ENCODE measurements around the gene LRRFIP1.
A peak's percentile ranks its signal among the peaks of the same experiment; 100 is the strongest.
"Not testable (repeated sequence)": the region's sequence is repeated elsewhere in the genome, so short reads cannot be mapped to it uniquely, and the experiment has no call there.

The LRRFIP1 gene

DNA sequence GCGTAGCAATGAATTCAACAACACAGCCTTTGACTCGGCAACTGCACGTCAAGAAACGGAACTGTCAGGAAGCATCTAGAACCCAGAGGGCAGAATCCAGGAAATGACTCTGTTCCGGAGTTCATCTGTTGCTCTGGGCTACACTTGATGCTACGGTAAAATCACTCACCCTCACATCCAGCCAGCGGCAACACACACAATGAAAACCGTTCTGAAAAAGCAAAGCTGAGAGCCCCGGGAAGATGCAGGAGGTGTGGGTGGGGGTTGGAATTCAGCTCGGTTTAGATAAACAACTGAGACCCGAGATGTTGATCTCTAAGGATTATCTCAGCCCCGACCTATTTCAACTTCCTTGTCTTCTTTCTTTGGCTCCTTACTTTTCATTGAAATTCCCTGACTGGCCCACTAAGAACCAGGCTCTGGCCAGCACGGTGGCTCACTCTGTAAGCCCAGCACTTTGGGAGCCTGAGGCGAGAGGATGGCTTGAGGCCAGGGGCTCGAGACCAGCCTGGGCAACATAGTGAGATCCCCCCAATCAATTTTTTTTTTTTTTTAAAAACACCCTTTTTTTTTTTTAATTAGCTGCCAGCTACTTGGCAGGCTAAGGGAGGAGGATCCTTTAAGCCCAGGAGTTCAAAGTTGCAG lies 23.5 kb upstream of the LRRFIP1 start:
- Histone ChIP-seq H3K27ac (replicated peaks) (no peak overlapping the region), H3K4me3 (replicated peaks; ENCODE audit: insufficient read depth, low read length) (no peak overlapping the region), H3K27me3 (ENCODE audit: insufficient read depth, poor library complexity, severe bottlenecking) (peaks cover 11% of the 10 kb centered on the region)
- TF ChIP-seq POLR2AphosphoS5 (IDR thresholded peaks at IDR 0.05; ENCODE audit: low read depth) (no peak), SPI1 (IDR thresholded peaks at IDR 0.05; ENCODE audit: borderline replicate concordance, low read depth) (peak; percentile 22; the same call in 1 of the 2 replicates)
- peak in 1 of 2 experiments; percentile 26 for DNase-seq (ENCODE audit: low read depth in 1 of 2, low spot score in 1 of 2)

DNA sequence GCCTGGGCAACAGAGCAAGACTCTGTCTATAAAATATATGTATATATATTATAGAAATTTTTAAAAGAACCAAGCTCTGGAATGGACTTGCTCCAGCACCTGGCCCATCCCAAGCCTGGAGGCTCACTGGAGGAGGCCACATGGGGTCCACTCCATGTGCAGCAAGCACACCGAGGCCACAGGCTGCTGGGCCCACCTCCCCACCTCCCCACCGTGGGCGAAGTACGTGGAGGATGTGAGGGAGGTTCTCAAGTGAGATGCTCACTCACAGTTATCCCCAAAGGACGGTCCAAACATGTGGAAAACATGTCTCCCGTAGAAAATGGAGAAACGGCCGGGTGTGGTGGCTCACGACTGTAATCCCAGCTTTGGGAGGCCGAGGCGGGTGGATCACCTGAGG lies 23.0 kb upstream of the LRRFIP1 start:
- DNase-seq (ENCODE audit: low read depth in 1 of 2, low spot score in 1 of 2), result no peak
- Histone ChIP-seq H3K27me3 (ENCODE audit: insufficient read depth, poor library complexity, severe bottlenecking) (peaks cover 11% of the 10 kb centered on the region), H3K4me3 (replicated peaks; ENCODE audit: insufficient read depth, low read length) (no peak overlapping the region), H3K27ac (replicated peaks) (no peak overlapping the region)
- TF ChIP-seq CTCF (IDR thresholded peaks at IDR 0.05; ENCODE audit: insufficient read depth, low read length), result no peak
- TF ChIP-seq SPI1 (IDR thresholded peaks at IDR 0.05; ENCODE audit: borderline replicate concordance, low read depth), result no peak
- TF ChIP-seq GABPA (IDR thresholded peaks at IDR 0.05; ENCODE audit: low read depth), result no peak
- no peak for TF ChIP-seq POLR2AphosphoS5 (IDR thresholded peaks at IDR 0.05; ENCODE audit: low read depth)
- TF ChIP-seq, protein P1, sequence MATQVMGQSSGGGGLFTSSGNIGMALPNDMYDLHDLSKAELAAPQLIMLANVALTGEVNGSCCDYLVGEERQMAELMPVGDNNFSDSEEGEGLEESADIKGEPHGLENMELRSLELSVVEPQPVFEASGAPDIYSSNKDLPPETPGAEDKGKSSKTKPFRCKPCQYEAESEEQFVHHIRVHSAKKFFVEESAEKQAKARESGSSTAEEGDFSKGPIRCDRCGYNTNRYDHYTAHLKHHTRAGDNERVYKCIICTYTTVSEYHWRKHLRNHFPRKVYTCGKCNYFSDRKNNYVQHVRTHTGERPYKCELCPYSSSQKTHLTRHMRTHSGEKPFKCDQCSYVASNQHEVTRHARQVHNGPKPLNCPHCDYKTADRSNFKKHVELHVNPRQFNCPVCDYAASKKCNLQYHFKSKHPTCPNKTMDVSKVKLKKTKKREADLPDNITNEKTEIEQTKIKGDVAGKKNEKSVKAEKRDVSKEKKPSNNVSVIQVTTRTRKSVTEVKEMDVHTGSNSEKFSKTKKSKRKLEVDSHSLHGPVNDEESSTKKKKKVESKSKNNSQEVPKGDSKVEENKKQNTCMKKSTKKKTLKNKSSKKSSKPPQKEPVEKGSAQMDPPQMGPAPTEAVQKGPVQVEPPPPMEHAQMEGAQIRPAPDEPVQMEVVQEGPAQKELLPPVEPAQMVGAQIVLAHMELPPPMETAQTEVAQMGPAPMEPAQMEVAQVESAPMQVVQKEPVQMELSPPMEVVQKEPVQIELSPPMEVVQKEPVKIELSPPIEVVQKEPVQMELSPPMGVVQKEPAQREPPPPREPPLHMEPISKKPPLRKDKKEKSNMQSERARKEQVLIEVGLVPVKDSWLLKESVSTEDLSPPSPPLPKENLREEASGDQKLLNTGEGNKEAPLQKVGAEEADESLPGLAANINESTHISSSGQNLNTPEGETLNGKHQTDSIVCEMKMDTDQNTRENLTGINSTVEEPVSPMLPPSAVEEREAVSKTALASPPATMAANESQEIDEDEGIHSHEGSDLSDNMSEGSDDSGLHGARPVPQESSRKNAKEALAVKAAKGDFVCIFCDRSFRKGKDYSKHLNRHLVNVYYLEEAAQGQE (IDR thresholded peaks at IDR 0.05; ENCODE audit: insufficient replicate concordance, low read depth), result no peak

DNA sequence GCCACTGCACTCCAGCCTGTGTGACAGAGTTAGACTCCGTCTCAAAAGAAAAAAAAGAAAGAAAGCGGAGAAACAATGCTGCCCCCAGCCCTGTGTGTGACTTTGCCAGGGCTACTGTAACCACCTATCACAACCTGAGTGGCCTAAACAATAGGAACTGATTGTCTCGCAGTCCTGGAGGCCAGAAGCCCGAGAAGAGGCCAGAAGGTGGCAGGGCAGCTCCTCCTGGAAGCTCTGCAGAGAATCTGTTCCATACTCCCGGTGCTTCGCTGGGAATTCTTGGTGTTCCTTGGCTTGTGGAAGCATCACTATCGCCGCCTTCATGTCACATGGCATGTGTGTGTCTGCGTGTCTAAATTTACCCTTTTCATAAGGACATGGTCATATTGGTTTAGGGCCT lies 22.4 kb upstream of the LRRFIP1 start:
- TF ChIP-seq CTCF (IDR thresholded peaks at IDR 0.05; ENCODE audit: insufficient read depth, low read length) (no peak), POLR2AphosphoS5 (IDR thresholded peaks at IDR 0.05; ENCODE audit: low read depth) (no peak), SPI1 (IDR thresholded peaks at IDR 0.05; ENCODE audit: borderline replicate concordance, low read depth) (no peak), GABPA (IDR thresholded peaks at IDR 0.05; ENCODE audit: low read depth) (no peak)
- TF ChIP-seq, protein P1 (IDR thresholded peaks at IDR 0.05; ENCODE audit: insufficient replicate concordance, low read depth), result no peak
- DNase-seq (ENCODE audit: low read depth in 1 of 2, low spot score in 1 of 2), result no peak
- H3K27ac ChIP-seq (replicated peaks), result no peak overlapping the region
- H3K4me3 ChIP-seq (replicated peaks; ENCODE audit: insufficient read depth, low read length), result no peak overlapping the region
- H3K27me3 ChIP-seq (ENCODE audit: insufficient read depth, poor library complexity, severe bottlenecking), result peaks cover 11% of the 10 kb centered on the region

GRCh38 chr2:237606522-237606921 lies 20.9 kb upstream of the LRRFIP1 start:
- not testable (repeated sequence) for H3K27ac ChIP-seq (replicated peaks); H3K27me3 ChIP-seq (ENCODE audit: insufficient read depth, poor library complexity, severe bottlenecking); H3K4me3 ChIP-seq (replicated peaks; ENCODE audit: insufficient read depth, low read length); DNase-seq (ENCODE audit: low read depth in 1 of 2, low spot score in 1 of 2)
